Lower lobe of right lung (tissue), 2 donors: ENCODE results near the gene ST3GAL2. TPM values are rescaled to one million over a fixed set of nuclear protein-coding genes. Genes with fewer than 3 reads are reported as not detected.
A peak's percentile ranks its signal among the peaks of the same experiment; 100 is the strongest.

Experiments used
- ATAC-seq, 2 donors: fragments of 200-7000 bp; cut with Tn5 transposase; one replicate each; pipeline ENCODE4 v1.9.1; 2020 to 2022; ENCODE audit warnings: mild to moderate bottlenecking in 2 of 2, moderate library complexity in 2 of 2
- DNase-seq: peaks from one replicate; pipeline ENCODE4 v3.0.0-alpha.2; 2020
- H3K27ac ChIP-seq: fragments of 200-600 bp; one replicate; pipeline ENCODE4 v1.8.0; 2022
- H3K27me3 ChIP-seq: fragments of 200-600 bp; one replicate; pipeline ENCODE4 v1.8.0; 2022; ENCODE audit warnings: low read depth
- H3K36me3 ChIP-seq: fragments of 200-600 bp; one replicate; pipeline ENCODE4 v1.8.0; 2022; ENCODE audit warnings: mild to moderate bottlenecking
- H3K4me1 ChIP-seq: fragments of 200-600 bp; one replicate; pipeline ENCODE4 v1.8.0; 2022
- H3K4me3 ChIP-seq: fragments of 200-600 bp; one replicate; pipeline ENCODE4 v1.8.0; 2022; ENCODE audit warnings: mild to moderate bottlenecking
- H3K9me3 ChIP-seq: fragments of 200-600 bp; one replicate; pipeline ENCODE4 v1.8.0; 2022
- CTCF ChIP-seq: fragments of 200-600 bp; IDR thresholded peaks from one replicate; pipeline ENCODE4 v1.8.0; 2022; ENCODE audit warnings: antibody characterized with exemption, mild to moderate bottlenecking
- intact Hi-C: fragments of 100-400 bp; cut with DNase I; formaldehyde crosslinking; loops from one replicate; pipeline ENCODE4 v1.11.0; 2022
- total RNA-seq: library from RNA; stranded (reverse); fragmentation: NEBNext Ultra II Directional; extraction: Animal tissue kit (Norgen Biotek cat#: 25700); gene quantifications from one replicate; pipeline ENCODE4 v1.2.1, GENCODE V29; 2021
- donor health status: DM: no; HTN: yes; CAD: no; lungs with severe emphysema.

ST3GAL2 gene
- total RNA-seq, 1 donor from 2014 or later = 31.8 TPM

GRCh38 chr16:70364399-70364798 is 74.5 kb downstream of the ST3GAL2 start:
- DNase-seq (no peak), ATAC-seq (no peak)
- TF ChIP-seq CTCF = no peak
- H3K27ac ChIP-seq = no peak overlapping the region
- peaks cover 100% of the 10 kb centered on the region for H3K36me3 ChIP-seq
- intact Hi-C loops = no loop called here
- no peaks in the 10 kb centered on the region for H3K4me1 ChIP-seq
- H3K9me3 ChIP-seq = no peaks in the 10 kb centered on the region
- no peaks in the 10 kb centered on the region for H3K27me3 ChIP-seq
- H3K4me3 ChIP-seq = no peak overlapping the region

- Histone ChIP-seq H3K27me3 (no peaks in the 10 kb centered on the region), H3K27ac (no peak overlapping the region), H3K4me1 (no peaks in the 10 kb centered on the region), H3K9me3 (no peaks in the 10 kb centered on the region), H3K4me3 (no peak overlapping the region), H3K36me3 (peaks cover 100% of the 10 kb centered on the region)
- intact Hi-C loops = no loop called here
- DNase-seq (no peak), ATAC-seq (no peak)
- no peak for TF ChIP-seq CTCF
These were observed 79.3 kb downstream of the ST3GAL2 start for GRCh38 chr16:70359552-70359951.

GRCh38 chr16:70349783-70350182 is 89.1 kb downstream of the ST3GAL2 start:
- ATAC-seq (no peak), DNase-seq (no peak)
- H3K9me3 ChIP-seq = no peaks in the 10 kb centered on the region
- H3K36me3 ChIP-seq = peaks cover 53% of the 10 kb centered on the region
- H3K27me3 ChIP-seq = no peaks in the 10 kb centered on the region
- H3K4me3 ChIP-seq = no peak overlapping the region
- intact Hi-C loops = no loop called here
- no peak overlapping the region for H3K27ac ChIP-seq
- TF ChIP-seq CTCF = no peak
- H3K4me1 ChIP-seq = peaks cover 23% of the 10 kb centered on the region

GRCh38 chr16:70348991-70349390 is 89.9 kb downstream of the ST3GAL2 start:
- ATAC-seq (no peak), DNase-seq (no peak)
- Histone ChIP-seq H3K9me3 (no peaks in the 10 kb centered on the region), H3K4me3 (no peak overlapping the region), H3K27me3 (no peaks in the 10 kb centered on the region), H3K4me1 (peaks cover 23% of the 10 kb centered on the region), H3K36me3 (peaks cover 45% of the 10 kb centered on the region), H3K27ac (no peak overlapping the region)
- intact Hi-C loops = no loop called here
- no peak for TF ChIP-seq CTCF

GRCh38 chr16:70345840-70346239 is 93.1 kb downstream of the ST3GAL2 start:
- DNase-seq (no peak), ATAC-seq (no peak)
- H3K27ac ChIP-seq = peak overlapping the region; percentile 98
- no peaks in the 10 kb centered on the region for H3K27me3 ChIP-seq
- no peaks in the 10 kb centered on the region for H3K9me3 ChIP-seq
- peak overlapping the region; percentile 90 for H3K4me3 ChIP-seq
- H3K36me3 ChIP-seq = peaks cover 16% of the 10 kb centered on the region
- intact Hi-C loops = no loop called here
- peaks cover 23% of the 10 kb centered on the region for H3K4me1 ChIP-seq
- no peak for TF ChIP-seq CTCF

GRCh38 chr16:70342016-70342415 is 96.9 kb downstream of the ST3GAL2 start:
- H3K4me3 ChIP-seq = no peak overlapping the region
- intact Hi-C loops = no loop called here
- no peak overlapping the region for H3K27ac ChIP-seq
- no peak for TF ChIP-seq CTCF
- no peaks in the 10 kb centered on the region for H3K36me3 ChIP-seq
- H3K4me1 ChIP-seq = peaks cover 11% of the 10 kb centered on the region
- DNase-seq (no peak), ATAC-seq (no peak)
- H3K27me3 ChIP-seq = no peaks in the 10 kb centered on the region
- no peaks in the 10 kb centered on the region for H3K9me3 ChIP-seq
